HG03280 (cell line): ENCODE results near the gene DNAH10.

Experiments
- ATAC-seq: cut with Tn5 transposase; IDR thresholded peaks from one replicate; pipeline ENCODE4 v1.9.1; 2021; ENCODE audit warnings: mild to moderate bottlenecking, moderate library complexity; ENCODE audit not compliant: unreplicated experiment

Gene DNAH10

DNA sequence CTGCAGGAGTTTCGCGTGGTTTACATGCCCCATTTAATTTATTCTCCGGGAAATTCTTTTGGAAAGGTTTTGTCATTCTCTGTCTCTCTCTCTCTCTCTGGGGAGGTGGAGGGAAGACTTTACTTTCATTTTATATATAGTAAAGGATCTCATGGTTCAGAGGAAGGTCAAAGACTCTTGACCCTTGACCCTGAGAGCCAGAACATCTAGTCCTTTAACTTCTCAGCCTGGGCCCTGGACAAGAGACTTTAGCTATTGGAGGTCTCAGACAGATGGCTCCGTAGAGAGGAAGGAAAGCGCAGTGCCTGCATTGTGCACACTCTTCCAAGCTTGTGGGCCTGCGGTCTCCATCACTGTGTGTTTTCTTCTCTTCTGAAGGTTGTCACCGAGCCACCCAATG lies 166.8 kb downstream of the DNAH10 start:
- ATAC-seq = no peak

- no peak for ATAC-seq
These were observed 168.0 kb downstream of the DNAH10 start for GRCh38 chr12:123929946-123930583.

DNA sequence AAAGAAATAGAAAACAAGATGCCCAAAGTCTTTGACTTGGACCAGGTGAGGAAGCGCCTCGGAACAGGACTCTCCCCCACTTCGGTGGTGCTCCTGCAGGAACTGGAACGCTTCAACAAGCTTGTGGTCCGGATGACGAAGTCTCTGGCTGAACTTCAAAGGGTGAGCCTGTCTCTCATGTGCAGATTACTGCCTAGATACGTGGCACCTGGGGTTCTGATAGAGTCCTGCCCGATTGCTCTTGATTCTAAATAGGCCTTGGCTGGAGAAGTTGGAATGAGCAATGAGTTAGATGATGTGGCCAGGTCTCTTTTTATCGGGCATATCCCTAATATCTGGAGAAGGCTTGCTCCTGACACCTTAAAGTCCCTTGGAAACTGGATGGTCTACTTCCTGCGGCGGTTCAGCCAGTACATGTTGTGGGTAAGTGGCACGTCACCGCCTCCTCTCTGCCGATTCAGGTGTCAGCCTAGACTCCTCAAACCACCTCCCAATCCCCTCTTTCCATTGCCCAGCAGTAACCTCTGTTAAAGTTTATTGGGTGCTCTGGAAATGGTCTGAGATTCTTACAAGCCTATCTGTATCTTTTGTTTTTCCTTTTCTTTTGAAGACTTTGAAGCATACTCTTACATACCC lies 169.7 kb downstream of the DNAH10 start:
- no peak for ATAC-seq

DNA sequence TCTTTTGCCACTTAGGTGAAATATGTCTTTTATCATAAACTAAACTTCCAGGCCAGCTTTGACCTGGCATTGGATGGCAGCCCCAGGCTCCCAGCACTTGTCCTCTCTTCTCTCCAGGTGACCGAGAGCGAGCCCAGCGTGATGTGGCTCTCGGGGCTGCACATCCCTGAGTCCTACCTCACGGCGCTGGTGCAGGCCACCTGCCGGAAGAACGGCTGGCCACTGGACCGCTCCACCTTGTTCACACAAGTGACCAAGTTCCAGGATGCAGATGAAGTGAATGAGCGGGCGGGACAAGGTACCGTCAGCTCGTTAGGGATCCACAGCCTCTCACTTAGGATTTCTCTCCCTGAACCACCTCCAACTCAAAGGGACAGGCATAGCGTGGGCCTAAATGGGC lies 171.1 kb downstream of the DNAH10 start:
- no peak for ATAC-seq

GRCh38 chr12:123934016-123934620 lies 172.0 kb downstream of the DNAH10 start:
- no peak for ATAC-seq

- ATAC-seq = no peak
These were observed 172.7 kb downstream of the DNAH10 start for GRCh38 chr12:123934829-123935228.

DNA sequence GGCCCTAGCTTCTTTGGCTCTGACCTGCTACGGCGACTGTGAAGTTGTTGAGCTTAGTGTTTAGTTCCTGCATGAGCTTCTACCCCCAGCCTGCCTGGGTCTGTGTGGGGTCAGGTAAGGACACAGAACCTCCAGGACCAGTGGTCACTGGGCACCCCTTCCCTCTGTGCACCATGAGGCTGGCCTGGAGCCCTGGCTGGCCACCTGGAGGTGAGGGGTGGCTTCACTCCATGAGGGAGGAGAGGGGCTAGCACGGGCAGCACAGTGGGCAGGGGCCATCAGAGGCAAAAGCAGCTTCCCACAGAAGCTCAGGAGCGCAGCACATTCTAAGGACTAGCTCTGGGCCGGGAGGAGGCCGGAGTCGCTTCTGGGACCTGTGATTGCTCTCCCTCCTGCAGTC lies 173.9 kb downstream of the DNAH10 start:
- no peak for ATAC-seq

DNA sequence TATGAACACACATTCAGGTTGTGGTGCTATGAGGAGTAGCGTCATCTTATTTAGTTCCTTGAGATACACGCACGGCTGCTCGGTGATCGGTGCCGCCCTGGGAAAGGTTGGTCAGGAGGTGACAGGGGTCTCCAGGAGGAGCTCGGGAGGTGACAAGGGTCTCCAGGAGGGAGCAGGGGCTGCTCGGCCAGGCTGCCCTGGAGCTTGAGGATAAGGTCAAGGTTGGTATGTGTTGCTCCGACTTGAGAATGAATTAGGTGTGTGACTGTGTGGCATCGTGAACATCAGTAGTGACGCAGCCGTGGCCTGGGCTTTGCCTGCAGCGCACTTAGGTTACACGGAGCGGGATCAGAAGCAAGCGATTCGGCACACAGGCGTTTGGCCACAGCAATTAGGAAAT lies 174.4 kb downstream of the DNAH10 start:
- no peak for ATAC-seq

GRCh38 chr12:123936956-123937706 lies 175.0 kb downstream of the DNAH10 start:
- no peak for ATAC-seq

DNA sequence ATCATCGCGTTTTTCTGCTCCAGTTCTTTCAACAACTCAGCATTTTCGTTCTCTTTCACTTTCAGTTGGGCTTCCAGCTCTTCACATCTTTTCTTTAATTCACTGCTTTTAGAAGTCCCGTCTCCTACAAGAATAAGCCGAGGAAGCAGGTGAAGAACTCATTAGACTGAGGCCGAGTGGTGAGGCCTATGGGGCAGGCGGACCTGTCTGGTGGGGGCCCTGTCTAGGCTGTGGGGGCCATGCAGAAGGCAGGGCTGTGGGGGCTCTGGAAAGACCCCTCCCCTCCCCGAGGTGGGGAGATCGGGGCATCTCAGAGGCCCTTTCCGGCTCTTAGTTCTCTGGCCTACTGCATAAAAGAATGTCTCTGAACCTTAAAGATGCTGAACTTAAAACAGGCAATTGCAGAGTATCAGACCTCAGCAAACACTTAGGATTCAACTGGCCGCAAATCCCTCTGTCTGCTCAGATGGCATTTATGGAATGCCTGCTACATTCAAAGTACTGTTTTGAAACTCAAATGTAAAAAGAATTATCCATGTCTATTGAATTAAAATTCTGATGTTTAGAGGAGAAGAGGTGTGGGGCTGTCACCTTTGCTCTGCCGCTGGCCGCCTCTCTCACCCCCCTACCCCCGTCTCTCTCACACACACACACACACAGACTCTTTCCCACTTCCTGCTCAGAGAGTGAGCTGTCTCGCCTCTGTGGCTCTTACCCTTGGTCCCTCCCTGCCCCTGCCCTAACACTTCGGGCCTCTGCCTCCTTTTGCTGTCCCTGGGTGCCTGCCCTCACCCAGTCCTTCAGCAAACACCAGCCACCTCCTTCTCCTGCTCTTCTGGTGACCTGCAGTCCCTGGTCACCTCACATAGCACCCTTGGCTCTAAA lies 175.8 kb downstream of the DNAH10 start:
- ATAC-seq = no peak

DNA sequence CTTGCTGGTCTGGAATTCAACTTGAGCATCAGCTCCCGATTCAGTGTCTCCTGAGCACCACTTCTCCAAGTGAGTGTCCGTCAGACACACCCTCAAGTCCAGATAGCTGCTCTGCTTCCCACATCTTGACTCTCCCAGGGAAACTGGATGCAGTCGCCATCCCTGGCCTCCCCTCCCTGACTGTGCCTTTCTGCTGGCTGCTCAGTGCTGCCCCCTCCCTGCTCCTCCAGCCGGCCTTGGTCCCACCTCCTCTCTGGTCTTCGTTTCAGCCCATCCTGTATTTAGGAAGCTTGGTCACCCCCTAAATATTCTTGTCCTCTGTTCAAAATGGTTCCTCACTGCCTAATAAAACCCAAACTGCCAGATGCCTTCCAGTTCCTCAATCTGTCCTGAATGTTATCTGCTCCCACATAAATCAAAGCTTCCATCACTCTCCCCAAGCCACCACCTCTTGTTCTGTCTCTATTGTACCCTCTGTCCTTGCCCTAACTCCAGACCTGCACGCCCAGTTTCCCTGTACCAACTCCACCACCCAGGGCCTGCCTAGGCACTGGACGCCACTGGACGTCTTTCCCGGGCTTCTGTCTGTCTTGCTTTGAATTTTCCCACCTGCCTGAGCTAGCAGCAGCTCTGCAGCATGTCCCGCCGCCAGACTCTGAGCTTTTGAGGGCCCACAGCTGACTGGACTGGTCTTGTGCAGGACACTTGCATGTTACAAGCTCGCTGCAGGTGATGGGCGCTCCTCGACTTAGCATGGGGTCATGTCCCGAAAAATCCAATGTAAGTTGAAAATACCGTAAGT lies 176.8 kb downstream of the DNAH10 start:
- ATAC-seq = no peak

DNA sequence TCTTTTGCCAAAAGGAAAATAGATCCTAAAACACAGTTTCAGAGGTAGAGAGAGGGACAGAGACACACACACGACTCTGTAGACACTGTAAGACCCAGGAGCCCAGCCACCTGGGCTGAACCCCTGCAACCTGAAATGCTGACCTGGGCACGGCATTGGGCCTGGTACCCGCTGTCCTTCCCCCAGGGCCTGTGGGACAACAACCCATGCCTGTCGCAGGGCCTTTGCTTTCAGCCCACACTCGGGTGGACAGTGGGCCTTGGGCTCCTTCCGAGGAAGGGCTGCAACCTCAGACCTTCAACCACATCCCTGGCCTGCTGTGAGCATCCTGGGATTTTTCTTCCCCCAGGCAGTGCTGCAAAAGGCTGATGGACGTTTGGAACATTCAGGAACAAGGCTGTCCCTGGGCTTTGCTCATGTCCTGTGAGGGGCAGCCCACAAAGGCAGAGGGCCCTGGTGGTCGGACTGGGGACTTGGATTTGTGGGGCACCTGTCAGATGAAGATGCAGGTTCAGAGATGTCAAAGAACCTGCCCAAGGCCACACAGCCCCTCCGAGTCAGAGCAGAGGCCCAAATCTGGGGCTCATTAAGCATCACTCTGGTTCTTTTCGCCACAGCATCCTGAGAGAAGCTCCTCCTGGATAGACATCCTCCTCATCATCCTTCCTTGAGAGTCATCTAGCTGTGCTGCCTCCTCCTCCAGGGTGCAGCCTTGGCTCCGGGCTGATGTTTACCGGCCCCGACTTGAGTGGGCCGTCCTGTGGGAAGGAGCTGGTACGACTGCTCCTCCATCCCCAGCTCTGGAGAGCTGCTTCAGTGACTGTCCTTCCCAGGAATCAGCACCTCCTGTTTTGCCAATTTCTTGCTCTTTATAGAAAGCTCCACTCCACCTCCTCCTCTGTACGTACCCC lies 177.9 kb downstream of the DNAH10 start:
- ATAC-seq = no peak

- no peak for ATAC-seq
These were observed 178.5 kb downstream of the DNAH10 start for GRCh38 chr12:123940627-123940966.

DNA sequence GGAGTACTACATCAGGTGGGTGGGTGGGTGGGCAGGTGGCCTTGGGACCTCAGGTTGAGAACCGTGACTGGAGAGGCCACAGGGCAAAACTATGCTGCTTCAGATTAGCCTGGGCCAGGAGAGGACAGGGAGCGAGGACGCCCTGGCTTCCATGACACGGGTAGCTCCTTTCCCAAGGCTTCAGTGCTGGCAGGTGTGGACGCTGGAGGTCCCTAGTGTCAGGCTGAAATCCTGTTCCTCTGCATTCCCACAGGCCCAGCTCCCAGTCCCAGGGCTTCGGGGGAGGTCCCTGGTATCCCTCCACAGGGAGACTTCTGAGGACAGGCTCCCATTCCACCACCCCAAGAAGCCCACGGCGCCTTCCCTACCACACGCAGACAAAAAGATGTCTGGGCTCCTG lies 178.9 kb downstream of the DNAH10 start:
- no peak for ATAC-seq

DNA sequence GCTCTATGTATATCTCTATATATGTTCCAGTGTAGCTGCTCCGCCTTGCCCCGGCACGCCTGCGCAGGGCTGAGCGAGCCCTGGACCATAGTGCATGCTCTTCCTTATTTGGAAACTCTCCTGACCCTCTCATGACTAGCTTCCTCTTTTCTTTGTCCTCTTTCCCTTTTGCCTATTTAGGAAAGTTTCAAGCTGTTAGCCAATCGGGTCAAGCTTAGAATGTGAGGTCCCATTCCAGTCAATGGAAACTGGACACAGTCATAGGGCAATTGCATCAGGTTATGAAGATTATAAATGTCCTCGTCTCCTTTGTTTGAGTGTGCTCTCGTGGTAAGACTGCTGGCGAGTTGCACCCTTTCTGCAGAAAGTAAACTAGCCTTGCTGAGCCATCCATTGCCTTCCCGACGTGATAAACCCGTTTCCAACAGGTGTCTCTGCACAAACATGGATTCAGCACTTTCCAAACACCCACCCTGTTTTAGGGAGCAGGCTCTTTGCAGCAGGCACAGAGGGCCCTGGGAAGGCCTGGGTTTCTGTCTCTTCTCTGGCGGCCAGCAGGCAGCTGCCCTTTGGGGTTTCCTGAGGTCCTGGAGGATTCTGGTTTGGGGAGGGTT lies 179.6 kb downstream of the DNAH10 start:
- no peak for ATAC-seq

DNA sequence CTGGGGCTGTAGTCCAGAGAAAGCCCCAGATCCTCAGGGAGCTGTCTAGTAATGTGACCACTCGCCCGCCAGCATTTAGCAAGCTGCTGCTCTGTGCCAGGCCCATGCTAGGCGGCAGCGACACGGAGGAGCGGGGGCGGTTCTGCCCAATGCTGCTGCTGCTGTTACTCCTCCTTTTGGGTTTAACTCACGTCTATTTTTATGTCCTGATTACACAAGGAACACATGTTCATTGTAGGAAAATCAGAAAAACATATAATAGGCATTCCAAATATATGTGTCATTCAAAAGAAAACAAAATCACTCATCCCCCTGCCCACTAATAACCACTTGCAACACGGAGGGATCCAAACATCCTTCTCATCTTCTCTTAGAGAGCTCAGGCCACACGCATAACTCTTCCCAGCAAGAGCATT lies 180.1 kb downstream of the DNAH10 start:
- ATAC-seq = no peak

- ATAC-seq = no peak
These were observed 181.0 kb downstream of the DNAH10 start for GRCh38 chr12:123942911-123943648.

GRCh38 chr12:123943816-123944215 lies 181.7 kb downstream of the DNAH10 start:
- no peak for ATAC-seq
